OCI-LY3 (cell line): ENCODE data around the gene DNAAF8.

Source experiments
- CTCF ChIP-seq: fragments of 200-600, 300-600 bp; sonication (generic); IDR thresholded peaks from 2 replicates; pipeline ENCODE4 v1.5.1; 2014; ENCODE audit warnings: antibody characterized with exemption, low read length, low read depth
- EZH2phosphoT487 ChIP-seq: fragments of 200-600 bp; shearing (Covaris generic); IDR thresholded peaks from 2 replicates; pipeline ENCODE4 v1.6.1; 2018; ENCODE audit warnings: antibody characterized with exemption, mixed run types, low read depth

GRCh38 chr16:4769306-4769638, 34.9 kb downstream of the DNAAF8 start:
- TF ChIP-seq CTCF (no peak), EZH2phosphoT487 (no peak)
